ENCODE results near the gene EYA2.

The EYA2 gene

DNA sequence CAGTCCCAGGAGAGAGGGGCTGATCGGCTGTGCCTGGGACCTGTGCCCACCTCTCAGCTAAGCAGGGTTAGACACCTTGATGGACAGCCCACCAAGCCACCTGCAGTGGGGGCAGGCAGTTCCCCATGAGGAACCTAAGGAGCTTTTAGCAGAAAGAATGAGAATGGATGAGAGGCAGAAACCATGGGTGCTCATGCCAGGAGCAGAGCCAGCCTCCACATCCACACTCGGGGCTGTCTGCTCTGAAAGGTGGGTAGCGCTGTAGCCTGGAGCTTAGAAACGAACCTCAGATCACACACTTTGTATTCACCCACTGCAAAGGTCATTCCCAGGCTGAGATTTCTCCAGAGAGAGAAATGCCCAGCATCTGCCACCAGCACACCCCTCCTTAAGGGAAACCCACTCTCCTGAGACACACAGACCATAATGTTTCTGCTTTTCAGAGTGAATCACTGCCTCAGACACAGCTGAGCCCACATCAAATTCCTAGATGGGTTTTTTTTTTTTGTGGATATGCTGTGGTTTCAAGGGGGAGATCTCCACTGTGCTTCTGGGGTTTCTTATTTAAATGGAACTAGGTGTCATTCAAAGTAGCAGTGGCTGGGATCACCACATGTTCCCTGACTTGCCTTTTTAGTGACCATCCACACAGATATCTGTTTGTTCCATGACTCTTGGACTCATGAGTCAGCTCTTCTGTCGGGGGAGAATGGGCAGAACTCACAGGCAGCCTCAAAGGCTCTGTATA lies 218.9 kb downstream of the EYA2 start:
- TF ChIP-seq, protein P1, sequence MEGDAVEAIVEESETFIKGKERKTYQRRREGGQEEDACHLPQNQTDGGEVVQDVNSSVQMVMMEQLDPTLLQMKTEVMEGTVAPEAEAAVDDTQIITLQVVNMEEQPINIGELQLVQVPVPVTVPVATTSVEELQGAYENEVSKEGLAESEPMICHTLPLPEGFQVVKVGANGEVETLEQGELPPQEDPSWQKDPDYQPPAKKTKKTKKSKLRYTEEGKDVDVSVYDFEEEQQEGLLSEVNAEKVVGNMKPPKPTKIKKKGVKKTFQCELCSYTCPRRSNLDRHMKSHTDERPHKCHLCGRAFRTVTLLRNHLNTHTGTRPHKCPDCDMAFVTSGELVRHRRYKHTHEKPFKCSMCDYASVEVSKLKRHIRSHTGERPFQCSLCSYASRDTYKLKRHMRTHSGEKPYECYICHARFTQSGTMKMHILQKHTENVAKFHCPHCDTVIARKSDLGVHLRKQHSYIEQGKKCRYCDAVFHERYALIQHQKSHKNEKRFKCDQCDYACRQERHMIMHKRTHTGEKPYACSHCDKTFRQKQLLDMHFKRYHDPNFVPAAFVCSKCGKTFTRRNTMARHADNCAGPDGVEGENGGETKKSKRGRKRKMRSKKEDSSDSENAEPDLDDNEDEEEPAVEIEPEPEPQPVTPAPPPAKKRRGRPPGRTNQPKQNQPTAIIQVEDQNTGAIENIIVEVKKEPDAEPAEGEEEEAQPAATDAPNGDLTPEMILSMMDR (IDR thresholded peaks at IDR 0.05; ENCODE audit: insufficient read depth, low read depth, low read length, missing control alignments) = no peak
- no peak for DNase-seq (ENCODE audit: low read depth)
- H3K4me3 ChIP-seq (ENCODE audit: low read depth, low read length) = no peak overlapping the region

DNA sequence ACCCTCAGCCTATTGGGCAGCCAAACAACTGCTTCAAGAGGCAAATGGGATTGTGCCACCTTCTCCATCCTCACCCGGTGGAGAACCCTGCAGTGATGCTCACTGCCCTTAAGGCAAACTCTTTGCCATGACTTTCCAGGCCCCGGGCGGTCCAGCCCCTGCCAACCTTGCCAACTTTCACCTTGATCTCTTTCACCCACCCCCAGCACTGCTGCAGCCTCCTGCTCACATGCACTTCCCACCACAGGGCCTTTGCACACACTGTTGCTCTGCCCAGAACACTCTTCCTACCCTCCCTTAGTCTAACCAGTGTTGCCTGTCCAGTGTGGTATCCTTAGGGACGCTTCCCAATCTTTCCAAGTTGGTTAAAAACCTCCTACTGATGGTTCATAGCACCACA lies 221.1 kb downstream of the EYA2 start:
- TF ChIP-seq, protein P1 (IDR thresholded peaks at IDR 0.05; ENCODE audit: insufficient read depth, low read depth, low read length, missing control alignments) = no peak
- DNase-seq (ENCODE audit: low read depth) = no peak
- H3K4me3 ChIP-seq (ENCODE audit: low read depth, low read length) = no peak overlapping the region

DNA sequence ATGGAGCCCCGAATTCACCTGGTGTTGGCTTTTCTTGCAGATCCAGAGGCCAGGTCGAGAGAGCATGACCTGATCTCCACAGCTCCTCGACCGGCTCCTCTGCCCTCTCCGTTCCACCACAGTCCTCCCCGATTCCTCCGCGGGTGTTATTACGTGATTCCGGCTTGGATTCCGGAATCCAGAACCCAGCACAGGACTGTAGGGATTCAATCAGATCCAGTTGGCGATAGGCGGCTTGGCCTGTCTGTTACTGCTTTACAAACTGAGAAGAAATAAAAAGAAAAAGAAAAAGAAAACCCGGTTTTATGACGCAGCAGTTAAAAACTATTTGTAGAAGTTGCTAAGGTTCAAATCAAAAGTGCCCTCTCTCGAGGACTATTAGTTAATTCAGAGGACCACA lies 222.7 kb downstream of the EYA2 start:
- TF ChIP-seq, protein P1 (IDR thresholded peaks at IDR 0.05; ENCODE audit: insufficient read depth, low read depth, low read length, missing control alignments) = no peak
- no peak overlapping the region for H3K4me3 ChIP-seq (ENCODE audit: low read depth, low read length)
- DNase-seq (ENCODE audit: low read depth) = no peak

DNA sequence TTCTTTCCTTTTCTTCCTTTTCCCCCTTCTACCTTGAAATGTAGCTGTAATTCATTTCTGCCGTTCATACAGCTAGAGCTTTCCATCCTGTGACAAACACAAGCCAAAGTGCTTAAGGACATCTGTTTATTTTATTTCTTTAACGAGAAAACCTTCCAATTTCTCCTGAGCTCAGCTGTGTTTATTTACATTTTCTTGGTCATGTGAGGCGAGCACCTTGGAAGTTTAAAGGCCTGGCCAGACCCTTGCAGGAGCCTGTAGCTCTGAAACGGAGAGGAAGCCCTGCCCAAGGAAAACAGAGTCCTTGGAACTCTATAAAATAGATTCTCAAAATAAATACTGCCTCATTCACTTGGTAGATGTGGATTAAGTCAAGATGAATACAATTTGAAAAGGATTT lies 223.1 kb downstream of the EYA2 start:
- no peak for DNase-seq (ENCODE audit: low read depth)
- TF ChIP-seq, protein P1 (IDR thresholded peaks at IDR 0.05; ENCODE audit: insufficient read depth, low read depth, low read length, missing control alignments) = no peak

DNA sequence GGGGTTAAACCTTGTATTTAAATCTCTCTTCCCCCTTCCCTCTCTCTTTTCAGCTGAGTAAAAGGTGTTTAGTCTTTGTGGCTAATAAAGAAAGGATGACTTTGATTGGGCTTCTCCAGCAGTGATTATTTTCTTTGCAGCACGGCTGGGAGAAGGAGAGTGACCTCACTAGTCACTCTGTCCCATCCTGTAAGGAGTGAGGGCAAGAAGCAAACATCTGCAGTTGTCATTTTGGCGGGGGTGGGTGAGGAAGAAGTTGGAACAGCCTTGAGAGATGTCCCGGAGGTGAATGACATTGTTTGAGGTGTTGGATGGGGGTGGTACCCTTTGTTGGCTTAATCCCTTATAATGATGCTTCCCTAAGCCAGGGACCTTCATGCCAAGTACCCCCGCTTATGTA lies 223.6 kb downstream of the EYA2 start:
- TF ChIP-seq, protein P1 (IDR thresholded peaks at IDR 0.05; ENCODE audit: insufficient read depth, low read depth, low read length, missing control alignments) = no peak
- H3K4me3 ChIP-seq (ENCODE audit: low read depth, low read length) = no peak overlapping the region
- no peak for DNase-seq (ENCODE audit: low read depth)

More for the DNA sequence above, 223.1 kb downstream of the EYA2 start:
- no peak overlapping the region for H3K4me3 ChIP-seq (ENCODE audit: low read depth, low read length)

DNA sequence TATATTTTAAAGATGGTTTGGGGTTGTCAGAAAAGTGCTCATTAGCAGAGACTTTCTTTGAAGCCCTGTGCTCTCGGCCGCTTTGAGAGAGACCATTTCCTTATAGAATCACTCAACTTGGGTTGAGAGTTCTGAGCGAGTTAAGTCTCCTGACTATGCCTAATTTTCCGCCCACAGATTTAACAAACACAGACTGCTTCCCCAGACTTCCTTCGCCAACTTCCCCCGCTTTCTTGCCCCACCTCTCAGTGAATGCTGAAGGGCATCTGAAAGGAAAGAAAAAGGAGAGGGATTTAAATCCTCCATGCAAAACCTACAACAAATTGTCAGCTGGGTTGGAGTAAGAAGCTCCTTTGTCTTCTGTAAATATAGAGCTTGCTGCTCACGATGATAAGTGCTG lies 224.0 kb downstream of the EYA2 start:
- TF ChIP-seq, protein P1 (IDR thresholded peaks at IDR 0.05; ENCODE audit: insufficient read depth, low read depth, low read length, missing control alignments) = no peak
- H3K4me3 ChIP-seq (ENCODE audit: low read depth, low read length) = no peak overlapping the region
- DNase-seq (ENCODE audit: low read depth) = no peak
